Gastroesophageal sphincter (tissue), 3 donors: ENCODE measurements around the gene CFAP74.

ENCODE experiments used
- POLR2AphosphoS5 ChIP-seq: sonication (generic); formaldehyde crosslinking; IDR thresholded peaks from one replicate; pipeline ENCODE4 v1.6.1; 2017; ENCODE audit warnings: antibody characterized with exemption
- TF ChIP-seq, protein P1 (sequence below), 4 experiments: fragments of 200-600 bp in 2 of 4; fragments of 450-650 bp in 2 of 4; sonication (generic) in 1 of 4; IDR thresholded peaks; one replicate each; pipeline ENCODE4 v1.5.1; 2017 to 2019; ENCODE audit warnings: antibody characterized with exemption in 4 of 4, mild to moderate bottlenecking in 2 of 4, moderate library complexity in 2 of 4

DNA sequence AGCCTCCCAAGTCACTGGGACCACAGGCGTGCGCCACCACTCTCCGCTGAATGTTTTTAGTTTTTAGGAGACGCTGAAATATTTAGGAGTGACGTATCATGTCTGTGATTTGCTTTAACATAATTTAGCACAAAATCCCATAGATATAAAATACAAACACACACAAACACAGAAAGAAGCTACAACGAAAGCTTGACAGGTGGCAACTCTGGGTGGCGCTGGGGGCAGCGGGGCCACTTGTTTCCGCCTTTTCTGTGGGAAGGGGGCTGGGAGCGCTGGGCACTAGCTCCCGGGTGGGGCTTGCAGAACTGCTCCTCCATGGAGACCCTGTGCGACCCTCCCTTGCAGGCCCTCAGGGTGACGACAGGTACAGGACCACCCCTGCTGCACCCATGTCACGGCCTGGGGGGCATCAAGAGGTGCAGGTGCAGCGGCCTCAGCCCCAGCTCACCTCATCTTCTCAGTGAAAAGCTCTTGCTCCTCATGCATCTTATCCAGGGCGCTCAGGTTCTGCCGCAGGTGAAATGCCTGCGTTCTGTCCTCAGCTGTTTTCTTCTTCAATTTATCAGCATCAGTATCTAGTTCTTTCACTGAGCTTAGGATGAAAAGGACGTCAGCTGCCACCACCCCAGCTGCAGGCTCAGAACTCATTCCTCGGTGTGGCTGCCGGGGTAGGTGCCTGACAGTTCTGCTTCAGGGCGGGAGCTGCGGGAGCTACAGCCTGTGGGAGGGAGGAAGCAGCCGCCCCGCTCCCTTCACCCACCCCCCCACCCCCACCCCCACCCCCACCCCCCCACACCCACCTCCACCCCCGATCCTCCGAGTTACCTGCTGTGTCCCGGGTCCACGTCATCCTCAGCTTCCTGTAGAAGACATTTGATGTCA, 15.3 kb downstream of the CFAP74 start:
- TF ChIP-seq, protein P1, sequence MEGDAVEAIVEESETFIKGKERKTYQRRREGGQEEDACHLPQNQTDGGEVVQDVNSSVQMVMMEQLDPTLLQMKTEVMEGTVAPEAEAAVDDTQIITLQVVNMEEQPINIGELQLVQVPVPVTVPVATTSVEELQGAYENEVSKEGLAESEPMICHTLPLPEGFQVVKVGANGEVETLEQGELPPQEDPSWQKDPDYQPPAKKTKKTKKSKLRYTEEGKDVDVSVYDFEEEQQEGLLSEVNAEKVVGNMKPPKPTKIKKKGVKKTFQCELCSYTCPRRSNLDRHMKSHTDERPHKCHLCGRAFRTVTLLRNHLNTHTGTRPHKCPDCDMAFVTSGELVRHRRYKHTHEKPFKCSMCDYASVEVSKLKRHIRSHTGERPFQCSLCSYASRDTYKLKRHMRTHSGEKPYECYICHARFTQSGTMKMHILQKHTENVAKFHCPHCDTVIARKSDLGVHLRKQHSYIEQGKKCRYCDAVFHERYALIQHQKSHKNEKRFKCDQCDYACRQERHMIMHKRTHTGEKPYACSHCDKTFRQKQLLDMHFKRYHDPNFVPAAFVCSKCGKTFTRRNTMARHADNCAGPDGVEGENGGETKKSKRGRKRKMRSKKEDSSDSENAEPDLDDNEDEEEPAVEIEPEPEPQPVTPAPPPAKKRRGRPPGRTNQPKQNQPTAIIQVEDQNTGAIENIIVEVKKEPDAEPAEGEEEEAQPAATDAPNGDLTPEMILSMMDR (IDR thresholded peaks at IDR 0.05), result no peak
- TF ChIP-seq POLR2AphosphoS5, result no peak
